ENCODE results near the gene RMI2.

Gene RMI2

DNA sequence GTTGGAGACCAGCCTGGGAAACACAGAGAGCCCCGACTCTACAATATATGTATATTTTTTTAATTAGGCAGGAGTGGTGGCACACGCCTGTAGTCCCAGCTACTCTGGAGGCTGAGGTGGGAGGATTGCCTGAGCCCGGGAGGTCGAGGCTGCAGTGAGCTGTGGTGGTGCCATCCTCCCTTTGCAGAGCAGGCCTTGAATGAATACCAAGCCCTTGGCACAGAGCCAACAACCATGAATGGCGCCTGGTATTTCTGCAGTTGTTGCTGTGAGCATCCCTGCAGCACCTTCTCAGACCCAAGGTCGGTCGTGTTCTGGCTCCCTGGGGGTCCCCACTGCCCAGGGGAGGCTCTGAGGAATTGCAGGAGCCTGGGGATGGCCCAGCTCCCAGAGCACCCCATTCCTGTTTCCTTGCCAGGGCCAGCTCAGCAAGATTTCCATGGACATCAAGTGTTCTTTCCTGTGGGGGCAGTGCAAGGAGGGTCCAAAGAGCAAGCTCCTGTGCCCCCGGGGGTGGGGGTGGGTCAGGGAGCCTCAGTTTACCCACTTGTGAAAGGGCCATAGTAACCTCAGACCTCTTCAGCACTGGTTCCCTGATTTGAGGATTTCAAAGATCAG, 25.6 kb upstream of the RMI2 start:
- no peaks in the 10 kb centered on the region for H3K9me3 Mint-ChIP-seq (ENCODE audit: low read depth)
- no peak overlapping the region for H3K27ac Mint-ChIP-seq
- H3K4me1 Mint-ChIP-seq (ENCODE audit: low read depth): no peaks in the 10 kb centered on the region
- no peaks in the 10 kb centered on the region for H3K27me3 Mint-ChIP-seq
- no peak overlapping the region for H3K4me3 Mint-ChIP-seq
- H3K36me3 Mint-ChIP-seq: no peaks in the 10 kb centered on the region

DNA sequence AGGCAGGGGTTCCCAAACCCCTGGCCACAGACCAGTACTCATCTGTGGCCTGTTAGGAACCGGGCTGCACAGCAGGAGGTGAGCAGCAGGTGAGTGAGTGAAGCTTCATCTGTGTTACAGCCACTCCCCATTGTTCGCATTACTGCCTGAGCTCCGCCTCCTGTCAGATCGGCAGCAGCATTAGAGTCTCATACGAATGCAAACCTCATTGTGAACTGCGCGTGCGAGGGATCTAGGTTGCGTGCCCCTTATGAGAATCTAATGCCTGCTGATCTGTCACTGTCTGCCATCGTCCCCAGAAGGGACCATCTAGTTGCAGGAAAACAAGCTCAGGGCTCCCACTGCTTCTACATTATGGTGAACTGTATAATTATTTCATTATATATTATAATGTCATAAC, 25.1 kb upstream of the RMI2 start:
- Mint-ChIP-seq H3K27me3 (no peaks in the 10 kb centered on the region), H3K4me1 (ENCODE audit: low read depth) (peaks cover 4% of the 10 kb centered on the region), H3K36me3 (no peaks in the 10 kb centered on the region), H3K4me3 (no peak overlapping the region), H3K9me3 (ENCODE audit: low read depth) (no peaks in the 10 kb centered on the region), H3K27ac (no peak overlapping the region)

DNA sequence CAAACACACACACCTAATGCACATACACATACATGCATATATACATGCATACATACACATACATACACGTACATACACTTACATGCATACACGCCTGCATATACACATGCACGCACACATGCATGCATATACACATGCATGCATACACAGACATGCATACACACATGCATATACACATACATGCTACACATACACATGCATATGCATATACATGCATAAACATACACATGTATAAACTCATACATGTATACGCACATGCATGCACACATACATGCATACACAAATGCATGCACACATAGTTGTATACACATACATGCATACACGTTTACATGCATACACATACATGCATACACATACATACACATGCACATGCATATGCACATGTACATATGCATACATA, 23.6 kb upstream of the RMI2 start:
- Mint-ChIP-seq H3K9me3 (ENCODE audit: low read depth) (no peaks in the 10 kb centered on the region), H3K27ac (no peak overlapping the region), H3K27me3 (no peaks in the 10 kb centered on the region), H3K36me3 (no peaks in the 10 kb centered on the region), H3K4me3 (no peak overlapping the region), H3K4me1 (ENCODE audit: low read depth) (peaks cover 13% of the 10 kb centered on the region)

DNA sequence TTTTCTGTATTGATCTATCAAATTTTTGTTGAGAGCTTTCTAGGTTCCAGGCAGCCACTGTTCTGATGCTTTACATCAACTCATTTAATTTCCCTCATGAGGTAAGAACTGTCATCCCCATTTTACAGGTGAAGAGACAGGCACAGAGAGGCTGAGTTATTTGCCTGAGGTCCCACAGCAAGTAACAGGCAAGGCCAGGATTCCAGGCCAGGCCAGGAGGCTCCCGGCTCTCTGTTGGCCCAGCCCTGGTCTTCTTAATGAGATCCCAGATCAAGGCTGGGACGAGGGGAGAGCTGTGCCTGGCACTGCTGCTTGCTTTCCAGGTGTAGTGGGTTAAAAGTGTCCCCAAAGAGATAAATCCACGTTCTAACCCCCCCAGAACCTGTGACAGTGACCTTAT, 22.4 kb upstream of the RMI2 start:
- Mint-ChIP-seq H3K27ac (no peak overlapping the region), H3K4me3 (no peak overlapping the region), H3K9me3 (ENCODE audit: low read depth) (no peaks in the 10 kb centered on the region), H3K27me3 (no peaks in the 10 kb centered on the region), H3K36me3 (no peaks in the 10 kb centered on the region), H3K4me1 (ENCODE audit: low read depth) (peaks cover 23% of the 10 kb centered on the region)

DNA sequence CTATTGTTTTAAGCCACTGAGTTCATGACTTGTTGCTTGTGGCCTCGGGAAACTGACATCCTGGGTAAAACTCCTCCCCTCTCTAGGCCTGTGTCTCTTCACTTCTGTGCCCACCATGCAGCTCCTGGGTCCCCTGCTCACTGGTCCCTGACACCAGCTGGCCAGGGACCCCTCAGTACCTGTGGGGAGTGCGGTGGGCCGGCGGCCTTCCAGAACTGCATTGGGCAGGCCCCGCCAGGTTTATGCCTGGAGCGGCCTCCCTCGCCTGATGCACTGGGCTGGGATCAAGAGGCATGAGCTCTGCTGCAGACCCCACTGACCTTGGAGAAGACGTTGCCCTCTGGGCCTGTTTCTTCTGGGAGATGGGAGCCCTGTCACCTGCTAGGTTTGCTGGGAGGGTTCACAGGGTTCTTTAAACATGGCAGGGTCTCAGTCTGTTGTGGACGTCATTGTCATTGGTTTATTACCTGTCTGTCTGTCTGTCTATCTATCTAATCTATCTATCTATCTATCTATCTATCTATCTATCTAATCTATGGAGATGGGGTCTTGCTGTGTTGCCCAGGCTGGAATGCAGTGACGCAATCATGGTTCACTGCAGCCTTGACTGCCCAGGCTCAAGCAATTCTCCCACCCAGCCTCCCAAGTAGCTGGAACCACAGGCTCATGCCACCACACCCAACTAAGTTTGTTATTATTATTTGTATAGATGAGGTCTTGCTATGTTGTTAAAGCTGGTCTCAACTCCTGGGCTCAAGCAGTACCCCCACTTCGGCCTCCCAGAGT, 21.5 kb upstream of the RMI2 start:
- Mint-ChIP-seq H3K27ac (no peak overlapping the region), H3K9me3 (ENCODE audit: low read depth) (no peaks in the 10 kb centered on the region), H3K4me3 (no peak overlapping the region), H3K36me3 (no peaks in the 10 kb centered on the region), H3K27me3 (no peaks in the 10 kb centered on the region), H3K4me1 (ENCODE audit: low read depth) (peaks cover 32% of the 10 kb centered on the region)

DNA sequence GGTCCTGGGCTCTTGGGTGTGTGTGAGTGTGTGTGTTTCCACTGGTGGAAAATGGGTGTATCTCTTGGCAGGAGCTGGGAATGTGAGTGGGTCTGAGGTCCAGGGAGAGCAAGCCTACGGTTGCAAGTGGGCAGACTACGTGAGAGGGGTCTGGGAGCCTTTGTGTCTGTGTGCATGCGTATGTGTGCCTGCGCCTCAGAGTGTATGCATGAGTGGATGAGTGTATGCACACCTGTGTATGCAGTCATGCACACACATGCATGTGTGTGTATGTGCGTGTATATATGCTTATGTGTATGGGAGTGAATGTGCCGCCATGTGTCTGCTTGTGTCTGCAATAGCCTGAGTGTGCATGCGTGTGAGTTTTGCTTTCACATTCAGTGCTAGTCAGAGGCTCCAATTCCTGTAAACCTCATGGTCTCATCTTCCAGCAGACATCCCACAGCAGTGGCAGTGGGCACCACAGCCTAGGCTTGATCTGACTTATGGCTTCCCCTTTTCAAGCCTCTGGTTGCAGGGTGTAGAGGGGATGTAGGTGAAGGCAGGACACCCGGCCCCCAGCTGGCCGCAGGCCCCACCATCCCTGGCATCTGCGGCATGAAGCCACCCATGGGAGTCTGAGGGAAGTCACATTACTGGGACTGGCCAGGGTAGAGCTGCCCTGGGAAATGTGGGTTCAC, 19.7 kb upstream of the RMI2 start:
- Mint-ChIP-seq H3K27me3 (no peaks in the 10 kb centered on the region), H3K9me3 (ENCODE audit: low read depth) (no peaks in the 10 kb centered on the region), H3K27ac (peak overlapping the region; percentile 43), H3K4me1 (ENCODE audit: low read depth) (peaks cover 42% of the 10 kb centered on the region), H3K36me3 (no peaks in the 10 kb centered on the region), H3K4me3 (no peak overlapping the region)

DNA sequence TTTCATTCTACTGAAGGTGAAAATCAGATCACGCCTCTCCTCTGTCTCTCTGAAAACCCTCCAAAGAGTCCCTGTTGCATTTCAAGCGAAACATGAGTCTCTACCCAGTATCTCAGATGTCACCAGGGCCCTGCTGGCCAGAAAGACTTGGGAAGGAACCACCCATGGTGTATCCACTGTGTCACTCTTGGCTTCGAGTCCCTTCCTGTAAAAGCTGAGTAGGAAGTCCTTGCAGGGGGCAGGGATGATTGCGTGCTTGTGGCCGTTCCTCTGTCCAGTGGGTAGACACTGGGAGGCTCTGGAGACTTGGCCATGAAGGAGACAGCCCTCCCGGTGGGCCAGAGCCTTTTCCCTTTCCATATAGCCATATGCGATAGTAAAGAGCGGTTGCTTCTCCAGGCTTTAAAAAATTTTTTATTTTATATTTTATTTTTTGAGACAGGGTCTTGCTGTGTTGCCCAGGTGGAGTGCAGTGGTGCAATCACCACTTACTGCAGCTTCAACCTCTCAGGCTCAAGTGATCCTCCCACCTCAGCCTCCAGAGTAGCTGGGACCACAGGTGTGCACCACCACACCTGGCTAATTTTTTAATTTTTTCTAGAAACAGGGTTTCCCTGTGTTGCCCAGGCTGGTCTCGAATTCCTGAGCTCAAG, 19.0 kb upstream of the RMI2 start:
- peaks cover 46% of the 10 kb centered on the region for H3K4me1 Mint-ChIP-seq (ENCODE audit: low read depth)
- no peaks in the 10 kb centered on the region for H3K36me3 Mint-ChIP-seq
- peak overlapping the region; percentile 28 for H3K27ac Mint-ChIP-seq
- H3K4me3 Mint-ChIP-seq: no peak overlapping the region
- no peaks in the 10 kb centered on the region for H3K9me3 Mint-ChIP-seq (ENCODE audit: low read depth)
- H3K27me3 Mint-ChIP-seq: no peaks in the 10 kb centered on the region

DNA sequence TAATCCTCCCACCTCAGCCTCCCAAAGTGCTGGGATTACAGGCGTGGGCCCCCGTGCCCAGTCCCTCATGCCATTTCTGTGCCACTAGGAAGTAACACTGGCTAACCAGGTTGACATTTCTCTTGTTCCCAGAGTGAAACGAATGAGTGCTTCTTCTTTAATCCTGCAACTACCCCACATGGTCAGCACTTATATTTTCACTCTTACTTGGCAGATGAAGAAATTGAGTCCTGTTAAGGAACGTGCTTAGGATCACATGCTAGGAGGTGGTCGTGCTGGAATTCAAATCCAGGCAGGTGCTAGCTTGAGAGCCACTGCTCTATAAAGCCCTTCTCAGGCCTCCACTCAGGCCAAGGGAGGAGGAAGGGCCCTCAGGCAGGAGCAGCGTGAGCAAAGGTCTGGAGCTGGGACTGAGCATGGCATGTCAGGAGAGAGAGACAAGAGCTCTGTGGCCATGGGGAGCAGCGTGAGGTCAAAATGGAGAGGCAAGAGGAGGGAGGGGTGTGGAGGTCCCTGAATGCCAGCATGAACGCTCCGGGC, 18.5 kb upstream of the RMI2 start:
- H3K27ac Mint-ChIP-seq: peak overlapping the region; percentile 64
- H3K27me3 Mint-ChIP-seq: no peaks in the 10 kb centered on the region
- no peaks in the 10 kb centered on the region for H3K9me3 Mint-ChIP-seq (ENCODE audit: low read depth)
- H3K4me1 Mint-ChIP-seq (ENCODE audit: low read depth): peaks cover 46% of the 10 kb centered on the region
- no peaks in the 10 kb centered on the region for H3K36me3 Mint-ChIP-seq
- peak overlapping the region; percentile 47 for H3K4me3 Mint-ChIP-seq

DNA sequence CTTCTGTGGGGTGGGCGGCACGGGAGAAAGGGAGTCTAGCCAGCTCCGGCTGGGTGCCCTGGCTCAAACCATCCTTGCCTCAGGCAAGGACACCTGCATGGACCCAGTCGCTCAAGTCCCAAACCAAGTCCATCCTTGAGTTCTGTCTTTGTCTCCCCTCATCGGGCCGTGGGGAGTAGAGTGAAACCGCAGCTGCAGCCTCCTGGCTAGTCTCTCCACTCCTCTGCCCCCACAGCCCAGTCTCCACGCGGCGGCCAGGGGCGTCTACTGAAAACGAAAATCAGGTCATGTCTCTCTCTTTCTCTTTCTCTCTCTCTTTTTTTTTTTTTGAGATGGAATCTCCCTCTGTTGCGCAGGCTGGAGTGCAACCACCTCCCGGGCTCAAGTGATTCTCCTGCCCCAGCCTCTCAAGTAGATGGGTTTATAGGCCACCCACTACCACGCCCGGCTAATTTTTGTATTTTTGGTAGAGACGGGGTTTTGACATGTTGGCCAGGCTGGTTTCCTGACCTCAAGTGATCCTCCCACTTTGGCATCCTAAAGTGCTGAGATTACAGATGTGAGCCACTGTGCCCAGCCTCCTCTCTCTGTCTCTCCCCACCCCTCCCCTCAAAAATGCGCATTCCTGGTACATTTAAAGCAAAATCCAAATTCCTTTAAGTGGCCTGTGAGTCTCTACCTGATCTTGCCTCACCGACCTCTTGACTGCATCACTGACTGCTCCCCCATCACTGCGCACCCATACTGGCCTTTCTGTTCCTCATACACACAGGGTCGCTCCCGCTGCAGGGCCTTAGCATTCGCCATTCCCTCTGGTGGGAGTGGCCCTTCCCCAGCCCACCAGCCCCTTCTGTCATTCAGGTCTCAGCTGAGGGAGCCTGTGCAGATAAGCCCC, 17.7 kb upstream of the RMI2 start:
- peak overlapping the region; percentile 80 for H3K4me3 Mint-ChIP-seq

DNA sequence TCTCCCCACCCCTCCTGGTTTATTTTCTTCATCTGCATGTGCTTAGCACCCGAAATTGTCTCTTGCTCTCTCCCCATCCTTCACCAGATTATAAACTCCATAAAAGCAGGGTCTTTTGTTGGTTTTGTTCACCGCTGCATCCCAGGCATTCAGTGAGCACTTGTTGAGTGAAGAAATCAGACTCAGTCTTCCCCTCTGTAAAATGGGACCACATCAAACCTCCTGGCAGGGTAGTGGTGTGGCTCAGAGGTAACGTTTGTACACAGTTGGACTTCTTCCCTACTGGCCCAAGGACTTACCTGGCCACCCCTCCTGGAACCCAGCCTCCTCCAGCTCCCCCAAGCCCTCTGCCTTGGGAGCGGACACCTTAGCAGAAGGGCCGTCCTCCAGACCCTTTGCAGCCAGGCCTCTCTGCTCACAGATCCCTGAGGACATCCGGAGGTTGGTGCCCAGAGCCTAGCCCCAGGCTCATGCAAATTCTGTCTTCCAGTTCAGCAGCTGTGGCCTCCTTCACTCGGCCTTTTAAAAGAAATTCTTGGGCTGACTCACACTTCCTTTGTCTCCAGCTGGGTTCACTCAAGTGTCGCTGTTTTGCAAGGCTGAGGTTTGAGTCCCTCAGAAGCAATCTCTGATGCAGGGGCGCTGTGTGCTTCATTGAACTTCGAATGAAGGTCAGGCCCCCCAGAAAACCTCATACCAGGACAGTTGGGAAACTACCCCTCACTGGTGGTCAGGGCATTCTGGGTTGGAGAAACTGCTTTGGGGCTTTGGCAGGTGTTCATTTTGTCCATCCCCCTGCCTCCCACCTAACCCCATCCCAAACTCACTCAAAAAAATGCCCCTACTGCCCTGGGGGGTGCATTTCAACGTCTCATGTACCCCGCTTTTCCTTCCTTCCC, 16.8 kb upstream of the RMI2 start:
- Mint-ChIP-seq H3K36me3 (no peaks in the 10 kb centered on the region), H3K27ac (peak overlapping the region; percentile 88), H3K4me3 (peak overlapping the region; percentile 80), H3K27me3 (no peaks in the 10 kb centered on the region), H3K9me3 (ENCODE audit: low read depth) (no peaks in the 10 kb centered on the region), H3K4me1 (ENCODE audit: low read depth) (peaks cover 46% of the 10 kb centered on the region)

More for the DNA sequence above, 17.7 kb upstream of the RMI2 start:
- H3K27ac Mint-ChIP-seq: peak overlapping the region; percentile 54
- H3K36me3 Mint-ChIP-seq: no peaks in the 10 kb centered on the region
- H3K4me1 Mint-ChIP-seq (ENCODE audit: low read depth): peaks cover 46% of the 10 kb centered on the region
- H3K27me3 Mint-ChIP-seq: no peaks in the 10 kb centered on the region
- H3K9me3 Mint-ChIP-seq (ENCODE audit: low read depth): no peaks in the 10 kb centered on the region

DNA sequence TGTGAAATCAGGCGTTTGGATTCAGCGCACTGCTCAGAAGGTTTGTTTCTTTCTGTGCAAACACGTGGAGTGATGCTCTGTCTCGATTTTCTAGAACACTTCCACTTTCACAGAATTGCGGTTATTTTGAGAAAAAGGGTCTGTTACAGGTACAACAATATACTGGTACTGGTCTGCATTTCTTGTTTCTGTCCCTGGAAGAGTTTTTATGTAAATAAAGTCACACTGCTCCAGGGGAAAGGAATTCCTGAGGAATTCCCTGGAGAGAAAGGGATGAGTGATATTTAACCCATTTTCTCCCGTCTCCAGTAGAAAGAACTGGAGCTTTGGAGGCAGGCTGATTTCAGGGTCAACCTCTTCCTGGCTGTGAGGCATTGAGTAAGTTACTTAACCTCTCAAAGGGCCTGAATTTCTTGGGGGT, 16.2 kb upstream of the RMI2 start:
- peaks cover 46% of the 10 kb centered on the region for H3K4me1 Mint-ChIP-seq (ENCODE audit: low read depth)
- no peaks in the 10 kb centered on the region for H3K27me3 Mint-ChIP-seq
- H3K4me3 Mint-ChIP-seq: peak overlapping the region; percentile 80
- H3K9me3 Mint-ChIP-seq (ENCODE audit: low read depth): no peaks in the 10 kb centered on the region
- peak overlapping the region; percentile 88 for H3K27ac Mint-ChIP-seq
- H3K36me3 Mint-ChIP-seq: no peaks in the 10 kb centered on the region

DNA sequence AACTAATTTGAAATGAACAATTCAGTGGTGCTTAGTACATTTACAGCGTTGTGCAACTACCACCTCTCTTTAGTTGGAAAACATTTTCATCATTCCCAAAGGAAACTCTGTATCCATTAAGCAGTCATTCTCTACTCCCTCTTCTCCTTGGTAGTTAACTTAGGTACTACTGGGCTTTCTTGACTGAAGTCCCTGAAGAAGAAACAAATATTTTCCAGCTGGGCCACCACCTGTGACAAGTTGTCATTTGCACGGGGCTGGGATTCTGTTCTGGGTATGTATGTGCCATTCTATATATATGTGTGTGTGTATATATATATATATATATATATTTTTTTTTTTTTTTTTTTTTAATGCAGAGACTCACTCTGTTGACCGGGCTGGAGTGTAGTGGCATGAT, 15.4 kb upstream of the RMI2 start:
- peaks cover 44% of the 10 kb centered on the region for H3K4me1 Mint-ChIP-seq (ENCODE audit: low read depth)
- no peak overlapping the region for H3K4me3 Mint-ChIP-seq
- H3K36me3 Mint-ChIP-seq: no peaks in the 10 kb centered on the region
- H3K9me3 Mint-ChIP-seq (ENCODE audit: low read depth): no peaks in the 10 kb centered on the region
- H3K27me3 Mint-ChIP-seq: no peaks in the 10 kb centered on the region
- H3K27ac Mint-ChIP-seq: no peak overlapping the region

DNA sequence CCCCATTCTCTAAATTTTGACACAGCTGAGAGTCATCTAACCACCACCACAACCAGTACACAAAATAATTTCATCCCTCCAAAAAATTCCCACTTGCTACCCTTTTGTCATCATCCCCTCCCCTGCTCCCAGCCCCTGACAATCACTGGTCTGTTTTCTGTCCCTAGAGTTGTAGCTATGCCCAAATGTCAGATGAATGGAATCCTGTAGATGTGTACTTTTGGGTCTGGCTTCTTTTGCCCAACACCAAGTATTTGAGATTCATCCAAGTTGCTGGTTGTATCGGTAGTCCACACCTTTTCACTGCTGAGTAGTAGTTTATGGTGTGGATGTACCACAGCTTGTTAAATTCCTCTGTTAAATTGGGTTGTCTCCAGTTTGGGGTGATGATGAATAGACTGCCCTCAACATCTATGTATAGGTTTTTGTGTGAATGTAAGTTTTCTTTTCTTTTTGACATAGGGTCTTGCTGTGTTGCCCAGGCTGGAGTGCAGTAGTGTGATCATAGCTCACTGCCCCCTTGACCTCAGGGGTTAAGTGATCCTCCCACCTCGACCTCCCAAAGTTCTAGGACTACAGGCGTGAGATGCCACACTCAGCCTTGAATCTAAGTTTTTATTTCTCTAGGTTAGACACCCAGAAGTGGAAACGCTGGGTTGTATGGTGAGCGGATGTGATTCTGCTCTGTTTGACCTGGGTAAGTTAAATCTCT, 14.6 kb upstream of the RMI2 start:
- Mint-ChIP-seq H3K27me3 (no peaks in the 10 kb centered on the region), H3K27ac (no peak overlapping the region), H3K4me3 (no peak overlapping the region), H3K36me3 (no peaks in the 10 kb centered on the region), H3K4me1 (ENCODE audit: low read depth) (peaks cover 37% of the 10 kb centered on the region), H3K9me3 (ENCODE audit: low read depth) (no peaks in the 10 kb centered on the region)
